H9 (cell line): ENCODE data around the gene GJA10. TPM values are rescaled to one million over a fixed set of nuclear protein-coding genes. Genes with fewer than 3 reads are reported as not detected.

Experiments used
- DNase-seq: peaks from one replicate; pipeline ENCODE4 v3.0.0-alpha.2; 2017
- H2AFZ ChIP-seq: one replicate; pipeline ENCODE4 v1.6.1; 2013; ENCODE audit warnings: mild to moderate bottlenecking, low read length, control low read depth, moderate library complexity
- H2AK5ac ChIP-seq: 2 replicates; pipeline ENCODE4 v1.6.1; 2013; ENCODE audit warnings: low read length, control low read depth, mixed read lengths; ENCODE audit not compliant: insufficient read length
- H2BK120ac ChIP-seq: one replicate; pipeline ENCODE4 v1.6.1; 2013; ENCODE audit warnings: low read depth, mild to moderate bottlenecking, low read length, control low read depth, inconsistent platforms; ENCODE audit not compliant: poor library complexity, severe bottlenecking
- H2BK12ac ChIP-seq: 2 replicates; pipeline ENCODE4 v1.6.1; 2013; ENCODE audit warnings: low read length, control low read depth, mixed read lengths, low read depth; ENCODE audit not compliant: insufficient read length
- H2BK15ac ChIP-seq: 2 replicates; pipeline ENCODE4 v1.6.1; 2013; ENCODE audit warnings: low read depth, low read length, control low read depth
- H2BK20ac ChIP-seq: one replicate; pipeline ENCODE4 v1.6.1; 2013; ENCODE audit warnings: low read depth, mild to moderate bottlenecking, low read length, control low read depth, inconsistent platforms; ENCODE audit not compliant: poor library complexity, severe bottlenecking
- H2BK5ac ChIP-seq: 2 replicates; pipeline ENCODE4 v1.6.1; 2013; ENCODE audit warnings: low read length, control low read depth, mixed read lengths; ENCODE audit not compliant: insufficient read length
- H3K14ac ChIP-seq: 2 replicates; pipeline ENCODE4 v1.6.1; 2013; ENCODE audit warnings: low read length, control low read depth; ENCODE audit not compliant: insufficient read depth
- H3K18ac ChIP-seq: 2 replicates; pipeline ENCODE4 v1.6.1; 2013; ENCODE audit warnings: low read depth, mild to moderate bottlenecking, mixed read lengths, low read length, control low read depth; ENCODE audit not compliant: insufficient read length
- H3K23ac ChIP-seq: 2 replicates; pipeline ENCODE4 v1.6.1; 2013; ENCODE audit warnings: low read length, control low read depth, mixed read lengths, low read depth; ENCODE audit not compliant: insufficient read length
- H3K23me2 ChIP-seq: 2 replicates; pipeline ENCODE4 v1.6.1; 2013; ENCODE audit warnings: low read depth, mild to moderate bottlenecking, mixed read lengths, low read length, control low read depth; ENCODE audit not compliant: insufficient read length, poor library complexity, severe bottlenecking
- H3K27ac ChIP-seq: 2 replicates; pipeline ENCODE4 v1.5.1; 2013; ENCODE audit warnings: low read length, control low read depth, mixed read lengths, low read depth; ENCODE audit not compliant: insufficient read length
- H3K27me3 ChIP-seq: 2 replicates; pipeline ENCODE4 v1.6.1; 2013; ENCODE audit warnings: low read length, control low read depth, inconsistent platforms; ENCODE audit not compliant: insufficient read depth
- H3K4ac ChIP-seq: 2 replicates; pipeline ENCODE4 v1.6.1; 2013; ENCODE audit warnings: low read depth, mild to moderate bottlenecking, control low read depth, inconsistent platforms, low read length, moderate library complexity
- H3K4me1 ChIP-seq: 2 replicates; pipeline ENCODE4 v1.6.1; 2013; ENCODE audit warnings: low read length, control low read depth, inconsistent platforms; ENCODE audit not compliant: insufficient read depth
- H3K4me2 ChIP-seq: 2 replicates; pipeline ENCODE4 v1.6.1; 2013; ENCODE audit warnings: low read length, control low read depth, mixed read lengths; ENCODE audit not compliant: insufficient read length, insufficient read depth
- H3K56ac ChIP-seq: 2 replicates; pipeline ENCODE4 v1.6.1; 2013; ENCODE audit warnings: low read depth, mild to moderate bottlenecking, mixed read lengths, low read length, control low read depth; ENCODE audit not compliant: insufficient read length
- H3K79me1 ChIP-seq: 2 replicates; pipeline ENCODE4 v1.6.1; 2013; ENCODE audit warnings: low read depth, mild to moderate bottlenecking, moderate library complexity, low read length, control low read depth, inconsistent platforms; ENCODE audit not compliant: insufficient read depth, poor library complexity, severe bottlenecking
- H3K79me2 ChIP-seq: 2 replicates; pipeline ENCODE4 v1.6.1; 2013; ENCODE audit warnings: low read length, control low read depth, inconsistent platforms; ENCODE audit not compliant: insufficient read depth
- H3K9ac ChIP-seq: 2 replicates; pipeline ENCODE4 v1.6.1; 2013; ENCODE audit warnings: low read length, control low read depth, mixed read lengths; ENCODE audit not compliant: insufficient read length; ENCODE audit errors: extremely low read depth
- H3K9me3 ChIP-seq: one replicate; pipeline ENCODE4 v1.6.1; 2013; ENCODE audit warnings: low read depth, low read length, inconsistent platforms; ENCODE audit not compliant: control insufficient read depth
- H3T11ph ChIP-seq: one replicate; pipeline ENCODE4 v1.6.1; 2013; ENCODE audit warnings: mild to moderate bottlenecking, low read length, control low read depth, inconsistent platforms
- H4K20me1 ChIP-seq: one replicate; pipeline ENCODE4 v1.6.1; 2013; ENCODE audit not compliant: control insufficient read depth, insufficient read length, insufficient read depth
- H4K5ac ChIP-seq: 2 replicates; pipeline ENCODE4 v1.6.1; 2013; ENCODE audit warnings: low read depth, mild to moderate bottlenecking, mixed read lengths, low read length, control low read depth; ENCODE audit not compliant: insufficient read length
- H4K8ac ChIP-seq: replicated peaks from 2 replicates; pipeline ENCODE4 v1.6.1; 2013; ENCODE audit warnings: low read length, control low read depth, mixed read lengths, low read depth; ENCODE audit not compliant: insufficient read length
- H4K91ac ChIP-seq: 2 replicates; pipeline ENCODE4 v1.6.1; 2013; ENCODE audit warnings: low read depth, mild to moderate bottlenecking, moderate library complexity, mixed read lengths, low read length, control low read depth; ENCODE audit not compliant: insufficient read length
- H3K27ac Mint-ChIP-seq, 3 experiments: 2 replicates in 2 of 3; 3 replicates in 1 of 3; pipeline ENCODE4 v1.8.0; 2020 to 2021; ENCODE audit warnings: mixed read lengths in 3 of 3, mild to moderate bottlenecking in 1 of 3, moderate library complexity in 1 of 3
- H3K27me3 Mint-ChIP-seq: 2 replicates; pipeline ENCODE4 v1.8.0; 2021; ENCODE audit warnings: low read depth, mild to moderate bottlenecking, moderate library complexity, mixed read lengths
- H3K36me3 Mint-ChIP-seq, 3 experiments: 2 replicates in 2 of 3; 3 replicates in 1 of 3; pipeline ENCODE4 v1.8.0; 2020 to 2021; ENCODE audit warnings: low read depth in 3 of 3, mixed read lengths in 3 of 3; ENCODE audit not compliant: insufficient read depth in 1 of 3
- H3K4me1 Mint-ChIP-seq, 2 experiments: 2 replicates each; pipeline ENCODE4 v1.8.0; 2020; ENCODE audit warnings: mixed read lengths in 2 of 2
- H3K4me3 Mint-ChIP-seq, 2 experiments: 2 replicates in 1 of 2; 3 replicates in 1 of 2; pipeline ENCODE4 v1.8.0; 2020 to 2021; ENCODE audit warnings: mild to moderate bottlenecking in 2 of 2, mixed read lengths in 2 of 2, moderate library complexity in 1 of 2
- H3K9me3 Mint-ChIP-seq, 2 experiments: 2 replicates in 1 of 2; 3 replicates in 1 of 2; pipeline ENCODE4 v1.8.0; 2020; ENCODE audit warnings: mild to moderate bottlenecking in 2 of 2, mixed read lengths in 2 of 2, moderate library complexity in 1 of 2
- CTCF ChIP-seq: fragments of 200-600 bp; sonication (generic); conservative IDR thresholded peaks from 3 replicates; pipeline ENCODE4 v1.8.0; 2021; ENCODE audit warnings: antibody characterized with exemption, mild to moderate bottlenecking
- WGBS: extraction: QIAGEN DNeasy Blood & Tissue Kit; methylation state at CpG from one replicate; pipeline ENCODE4 v1.1.7; 2013; ENCODE audit warnings: missing lambda C conversion rate, low lambda C conversion rate, mixed read lengths; ENCODE audit not compliant: insufficient read length; ENCODE audit errors: extremely low coverage; 5-methylcytosine and 5-hydroxymethylcytosine counted together
- total RNA-seq: library from RNA; stranded (reverse); gene quantifications from 2 replicates; pipeline ENCODE4 v1.2.1, GENCODE V29; 2021

The GJA10 gene
- total RNA-seq, 1 experiment from 2014 or later = not detected

DNA sequence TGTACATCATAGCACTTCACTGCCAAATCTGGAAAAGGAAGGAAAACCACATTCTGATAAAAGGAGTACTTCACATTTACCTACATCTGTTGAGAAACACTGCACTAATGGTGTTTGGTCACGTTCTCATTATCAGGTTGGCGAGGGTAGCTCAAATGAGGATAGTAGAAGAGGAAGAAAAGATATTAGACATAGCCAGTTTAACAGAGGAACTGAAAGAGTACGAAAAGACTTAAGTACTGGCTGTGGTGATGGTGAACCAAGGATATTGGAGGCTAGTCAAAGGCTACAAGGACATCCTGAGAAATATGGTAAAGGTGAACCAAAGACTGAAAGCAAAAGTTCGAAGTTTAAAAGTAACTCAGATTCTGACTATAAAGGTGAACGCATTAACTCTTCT is 32.0 kb upstream of the GJA10 start:
- Histone ChIP-seq H2BK120ac (no peak overlapping the region), H2AK5ac (no peak overlapping the region), H3K14ac (no peak overlapping the region), H4K8ac (no peak overlapping the region), H2BK20ac (no peak overlapping the region), H3K4me1 (no peaks in the 10 kb centered on the region), H3K9me3 (no peaks in the 10 kb centered on the region), H3K4ac (no peak overlapping the region), H4K20me1 (no peaks in the 10 kb centered on the region), H3K56ac (no peak overlapping the region), H2BK12ac (no peak overlapping the region), H3K79me1 (no peaks in the 10 kb centered on the region), H3K9ac (no peak overlapping the region), H2BK5ac (no peak overlapping the region), H3K18ac (no peak overlapping the region), H3K23ac (no peak overlapping the region), H3K27me3 (no peaks in the 10 kb centered on the region), H3K27ac (no peak overlapping the region), H3T11ph (no peak overlapping the region), H3K23me2 (no peaks in the 10 kb centered on the region), H3K79me2 (no peaks in the 10 kb centered on the region), H3K4me2 (no peak overlapping the region), H4K91ac (no peak overlapping the region), H2AFZ (no peak overlapping the region), H4K5ac (no peak overlapping the region), H2BK15ac (no peak overlapping the region)
- no peak for TF ChIP-seq CTCF
- Mint-ChIP-seq H3K4me3 (no peak overlapping the region), H3K36me3 (peaks cover 56 to 81% (median 79%) of the 10 kb centered on the region in 3 experiments), H3K4me1 (no peaks in the 10 kb centered on the region), H3K9me3 (no peaks in the 10 kb centered on the region; a peak in 1 of 5 replicates), H3K27me3 (no peaks in the 10 kb centered on the region), H3K27ac (no peak overlapping the region)
- no peak for DNase-seq
- WGBS = no CpG with 5 or more reads among the region's 5 CpGs
